Nephron (organoid): ENCODE data around the gene DUSP19.

Source experiments
- H3K27ac Mint-ChIP-seq, 3 experiments: 2 replicates each; pipeline ENCODE4 v1.8.0; 2020; ENCODE audit warnings: mixed read lengths in 3 of 3, mild to moderate bottlenecking in 2 of 3, moderate library complexity in 1 of 3
- H3K27me3 Mint-ChIP-seq: 2 replicates; pipeline ENCODE4 v1.8.0; 2021; ENCODE audit warnings: low read depth, mild to moderate bottlenecking, moderate library complexity, mixed read lengths
- H3K36me3 Mint-ChIP-seq: 2 replicates; pipeline ENCODE4 v1.8.0; 2020; ENCODE audit warnings: low read depth, mixed read lengths
- H3K4me1 Mint-ChIP-seq: 2 replicates; pipeline ENCODE4 v1.8.0; 2020; ENCODE audit warnings: mixed read lengths
- H3K4me3 Mint-ChIP-seq, 3 experiments: 2 replicates each; pipeline ENCODE4 v1.8.0; 2020; ENCODE audit warnings: mild to moderate bottlenecking in 3 of 3, mixed read lengths in 3 of 3, moderate library complexity in 2 of 3
- H3K9me3 Mint-ChIP-seq: 2 replicates; pipeline ENCODE4 v1.8.0; 2020; ENCODE audit warnings: mixed read lengths
- TF ChIP-seq, protein P1 (sequence below), 3 experiments: fragments of 200-600 bp; sonication (generic); IDR thresholded peaks; one replicate each; pipeline ENCODE4 v1.5.0; 2021; ENCODE audit warnings: antibody characterized with exemption in 3 of 3; ENCODE audit not compliant: unreplicated experiment in 3 of 3

The DUSP19 gene

GRCh38 chr2:183124957-183125255, 46.4 kb downstream of the DUSP19 start:
- Mint-ChIP-seq H3K36me3 (no peaks in the 10 kb centered on the region), H3K4me1 (peaks cover 16% of the 10 kb centered on the region), H3K27ac (peak overlapping the region; percentile 95 to 98 (median 97)), H3K27me3 (no peaks in the 10 kb centered on the region), H3K4me3 (peak overlapping the region; percentile 98 to 99 (median 98)), H3K9me3 (no peaks in the 10 kb centered on the region)
- TF ChIP-seq, protein P1, sequence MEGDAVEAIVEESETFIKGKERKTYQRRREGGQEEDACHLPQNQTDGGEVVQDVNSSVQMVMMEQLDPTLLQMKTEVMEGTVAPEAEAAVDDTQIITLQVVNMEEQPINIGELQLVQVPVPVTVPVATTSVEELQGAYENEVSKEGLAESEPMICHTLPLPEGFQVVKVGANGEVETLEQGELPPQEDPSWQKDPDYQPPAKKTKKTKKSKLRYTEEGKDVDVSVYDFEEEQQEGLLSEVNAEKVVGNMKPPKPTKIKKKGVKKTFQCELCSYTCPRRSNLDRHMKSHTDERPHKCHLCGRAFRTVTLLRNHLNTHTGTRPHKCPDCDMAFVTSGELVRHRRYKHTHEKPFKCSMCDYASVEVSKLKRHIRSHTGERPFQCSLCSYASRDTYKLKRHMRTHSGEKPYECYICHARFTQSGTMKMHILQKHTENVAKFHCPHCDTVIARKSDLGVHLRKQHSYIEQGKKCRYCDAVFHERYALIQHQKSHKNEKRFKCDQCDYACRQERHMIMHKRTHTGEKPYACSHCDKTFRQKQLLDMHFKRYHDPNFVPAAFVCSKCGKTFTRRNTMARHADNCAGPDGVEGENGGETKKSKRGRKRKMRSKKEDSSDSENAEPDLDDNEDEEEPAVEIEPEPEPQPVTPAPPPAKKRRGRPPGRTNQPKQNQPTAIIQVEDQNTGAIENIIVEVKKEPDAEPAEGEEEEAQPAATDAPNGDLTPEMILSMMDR (IDR thresholded peaks at IDR 0.05; ENCODE audit: unreplicated experiment in 3 of 3): no peak

GRCh38 chr2:183125659-183126341, 47.3 kb downstream of the DUSP19 start:
- Mint-ChIP-seq H3K27ac (peak overlapping the region in 1 of 3 experiments; percentile 98), H3K36me3 (peaks cover under 1% of the 10 kb centered on the region), H3K27me3 (no peaks in the 10 kb centered on the region), H3K4me1 (peaks cover 16% of the 10 kb centered on the region), H3K4me3 (peak overlapping the region; percentile 98 to 99 (median 98)), H3K9me3 (no peaks in the 10 kb centered on the region)
- TF ChIP-seq, protein P1 (IDR thresholded peaks at IDR 0.05; ENCODE audit: unreplicated experiment in 3 of 3): no peak

- Mint-ChIP-seq H3K4me1 (peaks cover 16% of the 10 kb centered on the region), H3K4me3 (peak overlapping the region; percentile 98 to 99 (median 98)), H3K36me3 (peaks cover 8% of the 10 kb centered on the region), H3K27ac (no peak overlapping the region), H3K9me3 (no peaks in the 10 kb centered on the region), H3K27me3 (no peaks in the 10 kb centered on the region)
- TF ChIP-seq, protein P1 (IDR thresholded peaks at IDR 0.05; ENCODE audit: unreplicated experiment in 3 of 3): no peak
Observed at GRCh38 chr2:183126635-183127034, 48.1 kb downstream of the DUSP19 start.

- peaks cover 30% of the 10 kb centered on the region for H3K36me3 Mint-ChIP-seq
- no peaks in the 10 kb centered on the region for H3K9me3 Mint-ChIP-seq
- no peaks in the 10 kb centered on the region for H3K4me1 Mint-ChIP-seq
- no peak overlapping the region for H3K27ac Mint-ChIP-seq
- no peaks in the 10 kb centered on the region for H3K27me3 Mint-ChIP-seq
- TF ChIP-seq, protein P1 (IDR thresholded peaks at IDR 0.05; ENCODE audit: unreplicated experiment in 3 of 3): no peak
- H3K4me3 Mint-ChIP-seq: no peak overlapping the region
Observed at GRCh38 chr2:183134016-183134415, 55.5 kb downstream of the DUSP19 start.

DNA sequence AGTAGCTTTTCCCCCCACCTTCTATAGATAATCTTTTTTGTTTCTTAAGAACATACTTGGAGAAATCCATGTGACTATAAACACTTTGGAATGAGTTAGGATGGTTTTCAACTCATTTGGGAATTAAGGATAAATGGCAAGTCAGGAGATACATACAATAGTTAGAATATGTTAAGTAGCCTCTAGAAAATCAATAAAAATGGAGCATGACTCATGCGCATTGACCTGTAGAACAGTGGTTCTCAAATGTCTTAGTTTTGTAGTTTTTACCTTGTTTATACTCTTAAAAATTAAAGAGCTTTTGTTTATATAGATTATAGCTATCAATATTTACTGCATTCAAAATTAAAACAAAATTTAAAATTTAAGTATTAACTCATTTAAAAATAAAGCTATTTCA, 70.4 kb downstream of the DUSP19 start:
- Mint-ChIP-seq H3K27ac (no peak overlapping the region), H3K9me3 (no peaks in the 10 kb centered on the region), H3K4me3 (no peak overlapping the region), H3K27me3 (no peaks in the 10 kb centered on the region), H3K36me3 (peaks cover 88% of the 10 kb centered on the region), H3K4me1 (peaks cover 5% of the 10 kb centered on the region)
- TF ChIP-seq, protein P1 (IDR thresholded peaks at IDR 0.05; ENCODE audit: unreplicated experiment in 3 of 3): no peak

DNA sequence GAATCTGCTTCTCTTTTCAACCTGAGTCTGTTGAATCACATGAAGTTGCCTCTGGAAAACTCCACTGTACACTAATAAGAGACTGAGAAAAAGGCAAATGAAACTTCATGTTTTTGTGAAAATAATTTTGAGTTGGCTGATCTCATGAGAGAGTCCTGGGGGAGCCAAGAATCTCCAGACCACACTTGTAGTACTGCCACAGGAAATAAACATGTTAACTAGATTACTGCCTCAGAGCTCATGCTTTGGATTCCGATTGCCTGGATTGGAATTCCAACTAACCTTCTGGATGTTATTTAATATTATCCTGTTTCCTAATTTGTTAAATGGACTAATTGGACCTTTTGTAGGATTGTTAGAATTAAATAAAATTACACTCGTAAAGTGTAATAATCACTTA, 70.9 kb downstream of the DUSP19 start:
- H3K27ac Mint-ChIP-seq: no peak overlapping the region
- no peaks in the 10 kb centered on the region for H3K9me3 Mint-ChIP-seq
- TF ChIP-seq, protein P1 (IDR thresholded peaks at IDR 0.05; ENCODE audit: unreplicated experiment in 3 of 3): no peak
- no peak overlapping the region for H3K4me3 Mint-ChIP-seq
- no peaks in the 10 kb centered on the region for H3K27me3 Mint-ChIP-seq
- peaks cover 5% of the 10 kb centered on the region for H3K4me1 Mint-ChIP-seq
- H3K36me3 Mint-ChIP-seq: peaks cover 88% of the 10 kb centered on the region
